Measurements from ENCODE around the gene SLC4A1. TPM values are rescaled to one million over a fixed set of nuclear protein-coding genes. Genes with fewer than 3 reads are reported as not detected.

Gene SLC4A1
- total and polyA plus RNA-seq, 2 of the 13 experiments (the other 11 are each of a cell fraction or from before 2014, with no cell fraction given), result not detected

GRCh38 chr17:44199553-44200477 lies 68.1 kb downstream of the SLC4A1 start, which contains the start of gene ATXN7L3 (continued):
- TF ChIP-seq, protein P1, sequence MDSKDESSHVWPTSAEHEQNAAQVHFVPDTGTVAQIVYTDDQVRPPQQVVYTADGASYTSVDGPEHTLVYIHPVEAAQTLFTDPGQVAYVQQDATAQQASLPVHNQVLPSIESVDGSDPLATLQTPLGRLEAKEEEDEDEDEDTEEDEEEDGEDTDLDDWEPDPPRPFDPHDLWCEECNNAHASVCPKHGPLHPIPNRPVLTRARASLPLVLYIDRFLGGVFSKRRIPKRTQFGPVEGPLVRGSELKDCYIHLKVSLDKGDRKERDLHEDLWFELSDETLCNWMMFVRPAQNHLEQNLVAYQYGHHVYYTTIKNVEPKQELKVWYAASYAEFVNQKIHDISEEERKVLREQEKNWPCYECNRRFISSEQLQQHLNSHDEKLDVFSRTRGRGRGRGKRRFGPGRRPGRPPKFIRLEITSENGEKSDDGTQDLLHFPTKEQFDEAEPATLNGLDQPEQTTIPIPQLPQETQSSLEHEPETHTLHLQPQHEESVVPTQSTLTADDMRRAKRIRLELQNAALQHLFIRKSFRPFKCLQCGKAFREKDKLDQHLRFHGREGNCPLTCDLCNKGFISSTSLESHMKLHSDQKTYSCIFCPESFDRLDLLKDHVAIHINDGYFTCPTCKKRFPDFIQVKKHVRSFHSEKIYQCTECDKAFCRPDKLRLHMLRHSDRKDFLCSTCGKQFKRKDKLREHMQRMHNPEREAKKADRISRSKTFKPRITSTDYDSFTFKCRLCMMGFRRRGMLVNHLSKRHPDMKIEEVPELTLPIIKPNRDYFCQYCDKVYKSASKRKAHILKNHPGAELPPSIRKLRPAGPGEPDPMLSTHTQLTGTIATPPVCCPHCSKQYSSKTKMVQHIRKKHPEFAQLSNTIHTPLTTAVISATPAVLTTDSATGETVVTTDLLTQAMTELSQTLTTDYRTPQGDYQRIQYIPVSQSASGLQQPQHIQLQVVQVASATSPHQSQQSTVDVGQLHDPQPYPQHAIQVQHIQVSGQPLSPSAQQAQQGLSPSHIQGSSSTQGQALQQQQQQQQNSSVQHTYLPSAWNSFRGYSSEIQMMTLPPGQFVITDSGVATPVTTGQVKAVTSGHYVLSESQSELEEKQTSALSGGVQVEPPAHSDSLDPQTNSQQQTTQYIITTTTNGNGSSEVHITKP (CRISPR knock-in tag; IDR thresholded peaks at IDR 0.05; ENCODE audit: low read depth), result 0 out of 2 replicates have a peak, but pooled peaks have one; percentile 48
- TF ChIP-seq TBX2 (CRISPR knock-in tag; IDR thresholded peaks at IDR 0.05; ENCODE audit: borderline replicate concordance) (0 out of 2 replicates have a peak, but pooled peaks have one; percentile 35), TFAP4 (IDR thresholded peaks at IDR 0.05; ENCODE audit: borderline replicate concordance, low read depth) (peak; percentile 54; the same call in 1 of the 2 replicates), NONO (IDR thresholded peaks at IDR 0.05) (no peak), NONO (CRISPR knock-in tag; conservative IDR thresholded peaks at IDR 0.05) (peak; percentile 37), MED8 (CRISPR knock-in tag; IDR thresholded peaks at IDR 0.05; ENCODE audit: insufficient replicate concordance) (no peak)
- TF ChIP-seq, protein P2, sequence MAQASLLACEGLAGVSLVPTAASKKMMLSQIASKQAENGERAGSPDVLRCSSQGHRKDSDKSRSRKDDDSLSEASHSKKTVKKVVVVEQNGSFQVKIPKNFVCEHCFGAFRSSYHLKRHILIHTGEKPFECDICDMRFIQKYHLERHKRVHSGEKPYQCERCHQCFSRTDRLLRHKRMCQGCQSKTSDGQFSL (CRISPR knock-in tag; IDR thresholded peaks at IDR 0.05), result 0 out of 2 replicates have a peak, but pooled peaks have one; percentile 47
- TF ChIP-seq, protein P3, sequence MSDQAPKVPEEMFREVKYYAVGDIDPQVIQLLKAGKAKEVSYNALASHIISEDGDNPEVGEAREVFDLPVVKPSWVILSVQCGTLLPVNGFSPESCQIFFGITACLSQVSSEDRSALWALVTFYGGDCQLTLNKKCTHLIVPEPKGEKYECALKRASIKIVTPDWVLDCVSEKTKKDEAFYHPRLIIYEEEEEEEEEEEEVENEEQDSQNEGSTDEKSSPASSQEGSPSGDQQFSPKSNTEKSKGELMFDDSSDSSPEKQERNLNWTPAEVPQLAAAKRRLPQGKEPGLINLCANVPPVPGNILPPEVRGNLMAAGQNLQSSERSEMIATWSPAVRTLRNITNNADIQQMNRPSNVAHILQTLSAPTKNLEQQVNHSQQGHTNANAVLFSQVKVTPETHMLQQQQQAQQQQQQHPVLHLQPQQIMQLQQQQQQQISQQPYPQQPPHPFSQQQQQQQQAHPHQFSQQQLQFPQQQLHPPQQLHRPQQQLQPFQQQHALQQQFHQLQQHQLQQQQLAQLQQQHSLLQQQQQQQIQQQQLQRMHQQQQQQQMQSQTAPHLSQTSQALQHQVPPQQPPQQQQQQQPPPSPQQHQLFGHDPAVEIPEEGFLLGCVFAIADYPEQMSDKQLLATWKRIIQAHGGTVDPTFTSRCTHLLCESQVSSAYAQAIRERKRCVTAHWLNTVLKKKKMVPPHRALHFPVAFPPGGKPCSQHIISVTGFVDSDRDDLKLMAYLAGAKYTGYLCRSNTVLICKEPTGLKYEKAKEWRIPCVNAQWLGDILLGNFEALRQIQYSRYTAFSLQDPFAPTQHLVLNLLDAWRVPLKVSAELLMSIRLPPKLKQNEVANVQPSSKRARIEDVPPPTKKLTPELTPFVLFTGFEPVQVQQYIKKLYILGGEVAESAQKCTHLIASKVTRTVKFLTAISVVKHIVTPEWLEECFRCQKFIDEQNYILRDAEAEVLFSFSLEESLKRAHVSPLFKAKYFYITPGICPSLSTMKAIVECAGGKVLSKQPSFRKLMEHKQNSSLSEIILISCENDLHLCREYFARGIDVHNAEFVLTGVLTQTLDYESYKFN (CRISPR knock-in tag; conservative IDR thresholded peaks at IDR 0.05), result peak; percentile 54; the same call in 1 of the 2 replicates
